SH-SY5Y (cell line): ENCODE measurements around the gene ALS2CL.

Experiments
- GATA2 ChIP-seq: IDR thresholded peaks from 2 replicates; pipeline ENCODE4 v1.6.1; 2011; ENCODE audit warnings: mild to moderate bottlenecking, low read depth, low read length
- GATA3 ChIP-seq: IDR thresholded peaks from 2 replicates; pipeline ENCODE4 v1.6.1; 2011; ENCODE audit warnings: low read depth, mild to moderate bottlenecking, low read length, moderate library complexity

DNA sequence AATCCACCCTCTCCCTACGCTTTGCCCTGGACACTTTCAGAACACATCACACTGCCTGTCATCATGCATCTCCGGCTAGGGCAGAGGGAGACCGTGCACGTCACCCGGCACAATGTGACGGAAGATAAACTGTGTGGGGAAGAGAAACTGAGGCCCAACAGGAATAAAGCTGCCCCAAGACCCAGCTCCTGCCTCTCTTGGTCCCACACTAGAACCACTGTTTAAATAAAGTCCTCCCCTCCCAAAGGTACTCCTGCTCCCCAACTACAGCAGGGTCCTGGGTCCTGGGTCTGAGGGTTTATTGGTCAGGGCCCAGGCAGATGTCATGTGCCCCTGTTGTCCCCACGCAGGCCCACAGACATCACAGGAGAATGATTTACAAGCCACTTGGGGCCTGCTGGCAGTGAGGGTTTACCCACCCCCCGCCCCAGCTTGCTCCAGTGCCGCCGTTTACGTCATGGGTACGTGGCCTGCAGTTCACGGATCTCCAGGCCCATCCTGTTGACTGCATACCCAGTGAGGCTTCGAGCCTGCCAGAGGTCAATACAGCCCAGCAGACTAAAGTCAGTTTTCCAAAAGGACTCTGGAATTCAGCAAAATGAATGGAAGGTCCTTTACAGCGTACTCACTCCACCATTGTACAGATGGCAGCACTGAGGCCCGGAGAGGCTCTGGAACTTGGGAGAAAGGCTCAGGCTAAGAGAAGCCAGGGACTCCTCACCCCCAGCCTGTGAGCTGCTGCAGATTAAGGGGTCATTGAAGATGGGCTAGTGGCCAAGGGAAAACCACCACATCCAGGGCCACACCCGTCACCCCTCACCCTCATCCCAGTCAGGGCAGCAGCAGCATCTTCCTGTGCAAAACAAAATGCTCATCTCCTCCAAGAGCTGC lies 23.2 kb downstream of the ALS2CL start:
- TF ChIP-seq GATA3 (no peak), GATA2 (no peak)
